BLaER1 (cell line): Measurements from ENCODE around the gene DBNDD1.
"Not testable (repeated sequence)": the region's sequence is repeated elsewhere in the genome, so short reads cannot be mapped to it uniquely, and the experiment has no call there.

Experiments used
- H3K27ac ChIP-seq: shearing (Covaris generic); formaldehyde crosslinking; 2 replicates; pipeline ENCODE4 v1.8.1; 2022
- H3K27me3 ChIP-seq: shearing (Covaris generic); formaldehyde crosslinking; 2 replicates; pipeline ENCODE4 v1.8.1; 2022
- H3K36me3 ChIP-seq: shearing (Covaris generic); formaldehyde crosslinking; 2 replicates; pipeline ENCODE4 v1.8.1; 2022
- H3K4me1 ChIP-seq: shearing (Covaris generic); formaldehyde crosslinking; 2 replicates; pipeline ENCODE4 v1.8.1; 2022
- H3K4me2 ChIP-seq: shearing (Covaris generic); formaldehyde crosslinking; 2 replicates; pipeline ENCODE4 v1.8.1; 2022
- H3K4me3 ChIP-seq: shearing (Covaris generic); formaldehyde crosslinking; 2 replicates; pipeline ENCODE4 v1.8.1; 2022
- H3K9ac ChIP-seq: shearing (Covaris generic); formaldehyde crosslinking; 2 replicates; pipeline ENCODE4 v1.8.1; 2022
- H3K9me3 ChIP-seq: shearing (Covaris generic); formaldehyde crosslinking; 2 replicates; pipeline ENCODE4 v1.8.1; 2022
- H4K20me1 ChIP-seq: shearing (Covaris generic); formaldehyde crosslinking; 2 replicates; pipeline ENCODE4 v1.8.1; 2022
- Cebpa-rat ChIP-seq: shearing (Covaris generic); IDR thresholded peaks from 2 replicates; pipeline ENCODE4 v1.8.1; 2022

The DBNDD1 gene

GRCh38 chr16:90007015-90007414 is 12.2 kb downstream of the DBNDD1 start:
- H3K4me2 ChIP-seq, result peak overlapping the region; percentile 70; the same call in 1 of the 2 replicates
- H3K4me3 ChIP-seq, result no peak overlapping the region
- H3K9me3 ChIP-seq, result no peaks in the 10 kb centered on the region
- H3K27me3 ChIP-seq, result peaks cover 51% of the 10 kb centered on the region
- H3K36me3 ChIP-seq, result no peaks in the 10 kb centered on the region
- H3K4me1 ChIP-seq, result peaks cover 48% of the 10 kb centered on the region
- TF ChIP-seq Cebpa-rat, result no peak
- peaks cover 85% of the 10 kb centered on the region for H4K20me1 ChIP-seq
- no peak overlapping the region for H3K27ac ChIP-seq
- H3K9ac ChIP-seq, result no peak overlapping the region

GRCh38 chr16:90005956-90006663 is 13.1 kb downstream of the DBNDD1 start:
- Histone ChIP-seq H3K27ac (no peak overlapping the region), H3K36me3 (no peaks in the 10 kb centered on the region), H3K4me1 (peaks cover 39% of the 10 kb centered on the region), H3K4me3 (no peak overlapping the region), H3K4me2 (no peak overlapping the region), H3K9me3 (no peaks in the 10 kb centered on the region), H3K9ac (no peak overlapping the region), H3K27me3 (peaks cover 42% of the 10 kb centered on the region), H4K20me1 (peaks cover 85% of the 10 kb centered on the region)
- no peak for TF ChIP-seq Cebpa-rat

GRCh38 chr16:90004577-90004976 is 14.7 kb downstream of the DBNDD1 start:
- Histone ChIP-seq H3K4me3 (no peak overlapping the region), H4K20me1 (peaks cover 84% of the 10 kb centered on the region), H3K9ac (no peak overlapping the region), H3K4me2 (no peak overlapping the region), H3K9me3 (no peaks in the 10 kb centered on the region), H3K36me3 (peaks cover 12% of the 10 kb centered on the region; the same call in 1 of the 2 replicates), H3K4me1 (peaks cover 24% of the 10 kb centered on the region), H3K27ac (no peak overlapping the region), H3K27me3 (peaks cover 27% of the 10 kb centered on the region)
- TF ChIP-seq Cebpa-rat, result no peak

GRCh38 chr16:90002759-90003158 is 16.5 kb downstream of the DBNDD1 start:
- Histone ChIP-seq H3K36me3 (peaks cover 29% of the 10 kb centered on the region), H3K27ac (no peak overlapping the region), H3K4me1 (peaks cover 8% of the 10 kb centered on the region), H3K9ac (no peak overlapping the region), H3K4me2 (no peak overlapping the region), H4K20me1 (peaks cover 84% of the 10 kb centered on the region), H3K27me3 (peaks cover 20% of the 10 kb centered on the region), H3K4me3 (no peak overlapping the region), H3K9me3 (no peaks in the 10 kb centered on the region)
- TF ChIP-seq Cebpa-rat, result no peak

- no peak overlapping the region for H3K4me3 ChIP-seq
- TF ChIP-seq Cebpa-rat, result no peak
- peaks cover 37% of the 10 kb centered on the region for H3K36me3 ChIP-seq
- H3K4me1 ChIP-seq, result no peaks in the 10 kb centered on the region
- H4K20me1 ChIP-seq, result peaks cover 84% of the 10 kb centered on the region
- no peak overlapping the region for H3K4me2 ChIP-seq
- peaks cover 14% of the 10 kb centered on the region for H3K27me3 ChIP-seq
- no peaks in the 10 kb centered on the region for H3K9me3 ChIP-seq
- no peak overlapping the region for H3K9ac ChIP-seq
- H3K27ac ChIP-seq, result no peak overlapping the region
Observed at GRCh38 chr16:90001761-90002503, 17.3 kb downstream of the DBNDD1 start.

- H3K27me3 ChIP-seq, result peaks cover 13% of the 10 kb centered on the region
- peaks cover 48% of the 10 kb centered on the region for H3K36me3 ChIP-seq
- no peak overlapping the region for H3K4me2 ChIP-seq
- no peak overlapping the region for H3K9ac ChIP-seq
- no peak overlapping the region for H3K4me3 ChIP-seq
- no peak for TF ChIP-seq Cebpa-rat
- H4K20me1 ChIP-seq, result peaks cover 83% of the 10 kb centered on the region
- no peaks in the 10 kb centered on the region; the same call in 1 of the 2 replicates for H3K9me3 ChIP-seq
- no peaks in the 10 kb centered on the region for H3K4me1 ChIP-seq
- no peak overlapping the region for H3K27ac ChIP-seq
Observed at GRCh38 chr16:90000733-90001427, 18.4 kb downstream of the DBNDD1 start.

GRCh38 chr16:89999831-90000574 is 19.3 kb downstream of the DBNDD1 start:
- Histone ChIP-seq H4K20me1 (peaks cover 78% of the 10 kb centered on the region), H3K27me3 (peaks cover 5% of the 10 kb centered on the region)

GRCh38 chr16:89996178-89996489 is 23.1 kb downstream of the DBNDD1 start:
- peaks cover 95% of the 10 kb centered on the region for H3K36me3 ChIP-seq
- no peak overlapping the region for H3K27ac ChIP-seq
- H3K9me3 ChIP-seq, result peaks cover 9% of the 10 kb centered on the region; the same call in 1 of the 2 replicates
- H3K9ac ChIP-seq, result no peak overlapping the region
- H4K20me1 ChIP-seq, result peaks cover 71% of the 10 kb centered on the region
- TF ChIP-seq Cebpa-rat, result no peak
- H3K4me1 ChIP-seq, result no peaks in the 10 kb centered on the region
- H3K4me2 ChIP-seq, result no peak overlapping the region
- H3K4me3 ChIP-seq, result no peak overlapping the region
- H3K27me3 ChIP-seq, result no peaks in the 10 kb centered on the region

More at GRCh38 chr16:89999831-90000574, 19.3 kb downstream of the DBNDD1 start:
- H3K4me1 ChIP-seq, result no peaks in the 10 kb centered on the region
- no peak overlapping the region for H3K4me2 ChIP-seq
- no peak overlapping the region for H3K27ac ChIP-seq
- H3K9me3 ChIP-seq, result peaks cover 8% of the 10 kb centered on the region; the same call in 1 of the 2 replicates
- peaks cover 56% of the 10 kb centered on the region for H3K36me3 ChIP-seq
- TF ChIP-seq Cebpa-rat, result no peak
- H3K9ac ChIP-seq, result no peak overlapping the region
- H3K4me3 ChIP-seq, result no peak overlapping the region

- H3K9ac ChIP-seq, result not testable (repeated sequence)
Observed at GRCh38 chr16:89995475-89996177, 23.6 kb downstream of the DBNDD1 start.

GRCh38 chr16:89994721-89995474 is 24.4 kb downstream of the DBNDD1 start:
- H3K9ac ChIP-seq, H3K4me1 ChIP-seq, H3K4me3 ChIP-seq, H3K4me2 ChIP-seq, H3K27ac ChIP-seq, H3K9me3 ChIP-seq, H3K27me3 ChIP-seq: not testable (repeated sequence)
- H3K36me3 ChIP-seq, result peaks cover 98% of the 10 kb centered on the region
- peaks cover 68% of the 10 kb centered on the region for H4K20me1 ChIP-seq

More at GRCh38 chr16:89995475-89996177, 23.6 kb downstream of the DBNDD1 start:
- not testable (repeated sequence) for H3K4me1 ChIP-seq, H3K27me3 ChIP-seq, H3K4me3 ChIP-seq, H3K27ac ChIP-seq, H3K9me3 ChIP-seq, H3K4me2 ChIP-seq
- H4K20me1 ChIP-seq, result peaks cover 72% of the 10 kb centered on the region
- H3K36me3 ChIP-seq, result peaks cover 98% of the 10 kb centered on the region
